Endothelial cell (in vitro differentiated cells): Measurements from ENCODE around the gene CR1L. TPM values are rescaled to one million over a fixed set of nuclear protein-coding genes. Genes with fewer than 3 reads are reported as not detected.
"Not testable (repeated sequence)": the region's sequence is repeated elsewhere in the genome, so short reads cannot be mapped to it uniquely, and the experiment has no call there.

Experiments used
- DNase-seq: peaks from one replicate; pipeline ENCODE4 v3.0.0; 2021; ENCODE audit warnings: low spot score
- H3K27ac Mint-ChIP-seq: one replicate; pipeline ENCODE4 v1.8.0; 2021; ENCODE audit warnings: mixed read lengths, inconsistent platforms; ENCODE audit not compliant: unreplicated experiment
- H3K27me3 Mint-ChIP-seq: one replicate; pipeline ENCODE4 v1.8.0; 2021; ENCODE audit warnings: mild to moderate bottlenecking, moderate library complexity, mixed read lengths, inconsistent platforms; ENCODE audit not compliant: unreplicated experiment
- H3K36me3 Mint-ChIP-seq: one replicate; pipeline ENCODE4 v1.8.0; 2021; ENCODE audit warnings: mild to moderate bottlenecking, low read depth, mixed read lengths, inconsistent platforms; ENCODE audit not compliant: unreplicated experiment
- H3K4me1 Mint-ChIP-seq: one replicate; pipeline ENCODE4 v1.8.0; 2021; ENCODE audit warnings: mild to moderate bottlenecking, mixed read lengths, inconsistent platforms; ENCODE audit not compliant: unreplicated experiment
- H3K4me3 Mint-ChIP-seq: one replicate; pipeline ENCODE4 v1.8.0; 2021; ENCODE audit warnings: mild to moderate bottlenecking, mixed read lengths, inconsistent platforms; ENCODE audit not compliant: unreplicated experiment
- H3K9me3 Mint-ChIP-seq: one replicate; pipeline ENCODE4 v1.8.0; 2021; ENCODE audit warnings: mixed read lengths, inconsistent platforms; ENCODE audit not compliant: unreplicated experiment
- CTCF ChIP-seq: fragments of 200-600 bp; sonication (generic); IDR thresholded peaks from one replicate; pipeline ENCODE4 v1.5.0; 2021; ENCODE audit warnings: antibody characterized with exemption; ENCODE audit not compliant: unreplicated experiment
- total RNA-seq: library from RNA; stranded (reverse); fragmentation: NEBNext Ultra II Directional; extraction: Animal tissue kit (Norgen Biotek cat#: 25700); gene quantifications from one replicate; pipeline ENCODE4 v1.2.1, GENCODE V29; 2021; ENCODE audit not compliant: unreplicated experiment

The CR1L gene
- total RNA-seq, 1 donor from 2014 or later: 48.0 TPM

GRCh38 chr1:207627496-207627895, 17.4 kb upstream of the CR1L start:
- no peak for DNase-seq
- no peaks in the 10 kb centered on the region for H3K9me3 Mint-ChIP-seq
- no peak overlapping the region for H3K27ac Mint-ChIP-seq
- peaks cover 4% of the 10 kb centered on the region for H3K36me3 Mint-ChIP-seq
- H3K4me1 Mint-ChIP-seq: peaks cover 30% of the 10 kb centered on the region
- H3K4me3 Mint-ChIP-seq: no peak overlapping the region
- no peak for TF ChIP-seq CTCF
- H3K27me3 Mint-ChIP-seq: no peaks in the 10 kb centered on the region

- Mint-ChIP-seq H3K4me3 (no peak overlapping the region), H3K9me3 (no peaks in the 10 kb centered on the region), H3K36me3 (peaks cover 4% of the 10 kb centered on the region), H3K27me3 (peaks cover 2% of the 10 kb centered on the region), H3K27ac (no peak overlapping the region), H3K4me1 (peaks cover 39% of the 10 kb centered on the region)
- TF ChIP-seq CTCF: no peak
- DNase-seq: no peak
Measured at GRCh38 chr1:207628776-207629175, 16.2 kb upstream of the CR1L start.

DNA sequence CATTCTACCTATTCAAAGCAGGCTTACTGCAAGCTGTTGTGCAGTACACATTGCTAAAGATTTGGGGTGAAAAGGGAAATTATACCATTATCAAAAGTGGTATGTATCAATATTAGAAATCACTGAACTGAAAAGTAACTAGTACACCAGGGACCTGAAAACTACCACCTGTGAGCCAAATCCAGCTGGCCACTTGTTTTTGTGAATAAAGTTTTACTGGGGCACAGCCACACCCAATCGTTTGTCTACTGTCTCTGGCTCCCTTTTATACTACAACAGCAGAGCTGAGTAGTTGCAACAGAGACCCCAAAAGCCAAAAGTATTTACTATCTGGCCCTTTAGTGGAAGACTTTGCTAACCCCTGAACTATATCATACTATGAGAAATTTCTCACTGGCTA, 13.8 kb upstream of the CR1L start:
- Mint-ChIP-seq H3K36me3 (peaks cover 6% of the 10 kb centered on the region), H3K27ac (peak overlapping the region; percentile 72), H3K9me3 (no peaks in the 10 kb centered on the region), H3K4me1 (peaks cover 60% of the 10 kb centered on the region), H3K27me3 (peaks cover 3% of the 10 kb centered on the region), H3K4me3 (no peak overlapping the region)
- no peak for DNase-seq
- no peak for TF ChIP-seq CTCF

DNA sequence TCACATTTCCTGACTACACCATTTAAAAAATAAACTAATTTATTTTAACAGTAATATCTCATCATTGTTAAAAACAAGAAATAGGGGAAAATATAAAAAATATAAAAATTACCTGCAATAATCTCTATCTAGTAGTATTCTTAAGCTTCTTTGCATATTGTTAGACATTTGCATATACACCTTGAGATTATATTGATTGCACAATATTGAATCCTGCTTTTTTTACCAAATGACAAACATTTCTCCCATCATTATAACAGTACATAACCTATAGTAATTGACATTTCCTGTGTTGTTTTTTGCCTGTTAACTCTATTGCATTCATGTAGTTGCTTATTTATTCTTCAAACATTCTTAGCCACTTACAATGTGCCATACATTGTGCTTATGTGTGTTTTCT, 11.7 kb upstream of the CR1L start:
- peaks cover 3% of the 10 kb centered on the region for H3K27me3 Mint-ChIP-seq
- H3K4me3 Mint-ChIP-seq: no peak overlapping the region
- no peak for DNase-seq
- H3K9me3 Mint-ChIP-seq: no peaks in the 10 kb centered on the region
- peaks cover 75% of the 10 kb centered on the region for H3K4me1 Mint-ChIP-seq
- H3K27ac Mint-ChIP-seq: peak overlapping the region; percentile 97
- no peak for TF ChIP-seq CTCF
- H3K36me3 Mint-ChIP-seq: peaks cover 4% of the 10 kb centered on the region

- not testable (repeated sequence) for H3K9me3 Mint-ChIP-seq, DNase-seq, H3K27me3 Mint-ChIP-seq, H3K36me3 Mint-ChIP-seq
- peak overlapping the region; percentile 21 for H3K4me3 Mint-ChIP-seq
- H3K27ac Mint-ChIP-seq: peak overlapping the region; percentile 97
- H3K4me1 Mint-ChIP-seq: peaks cover 78% of the 10 kb centered on the region
Measured at GRCh38 chr1:207633699-207634289, 11.1 kb upstream of the CR1L start.

DNA sequence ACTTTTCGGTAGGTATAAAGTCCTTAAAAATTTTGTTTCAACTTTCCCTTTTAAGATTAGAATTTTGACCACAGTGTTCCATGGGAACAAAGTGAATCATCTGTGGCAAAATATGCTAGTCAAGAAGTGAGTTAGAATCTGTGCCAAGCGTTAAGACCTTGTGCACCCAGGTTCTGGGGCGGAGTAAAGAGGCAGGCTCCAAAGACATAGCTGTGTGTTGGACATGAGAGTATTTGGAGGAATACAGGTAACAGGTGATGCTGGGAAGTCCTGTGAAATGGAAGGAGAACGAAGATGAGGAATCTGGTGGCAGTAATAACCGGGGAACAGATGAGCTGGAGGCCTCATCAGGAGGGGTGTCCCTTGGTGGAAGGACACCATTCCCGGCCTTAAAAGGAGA, 10.6 kb upstream of the CR1L start:
- Mint-ChIP-seq H3K4me1 (peaks cover 77% of the 10 kb centered on the region), H3K4me3 (peak overlapping the region; percentile 49), H3K27ac (peak overlapping the region; percentile 97)
- not testable (repeated sequence) for DNase-seq, H3K9me3 Mint-ChIP-seq, H3K27me3 Mint-ChIP-seq, H3K36me3 Mint-ChIP-seq

GRCh38 chr1:207635569-207636186, 9.3 kb upstream of the CR1L start:
- DNase-seq: peak; percentile 53
- Mint-ChIP-seq H3K4me1 (peaks cover 79% of the 10 kb centered on the region), H3K27ac (peak overlapping the region; percentile 97)
- H3K4me3 Mint-ChIP-seq, H3K27me3 Mint-ChIP-seq, H3K9me3 Mint-ChIP-seq, H3K36me3 Mint-ChIP-seq: not testable (repeated sequence)

- H3K9me3 Mint-ChIP-seq, DNase-seq, H3K4me3 Mint-ChIP-seq, H3K36me3 Mint-ChIP-seq, H3K27me3 Mint-ChIP-seq: not testable (repeated sequence)
- Mint-ChIP-seq H3K4me1 (peaks cover 59% of the 10 kb centered on the region), H3K27ac (peak overlapping the region; percentile 79)
Measured at GRCh38 chr1:207638487-207639145, 6.3 kb upstream of the CR1L start.
